Mesendoderm (in vitro differentiated cells): ENCODE data around the gene GFRA1.
A peak's percentile ranks its signal among the peaks of the same experiment; 100 is the strongest.

Experiments
- DNase-seq: peaks from one replicate; pipeline ENCODE4 v3.0.0; 2013
- H2AK5ac ChIP-seq: 2 replicates; pipeline ENCODE4 v1.6.1; 2013; ENCODE audit warnings: low read length, inconsistent platforms
- H2BK120ac ChIP-seq: 2 replicates; pipeline ENCODE4 v1.6.1; 2013; ENCODE audit warnings: low read depth, mild to moderate bottlenecking, low read length, moderate library complexity, mixed read lengths
- H2BK15ac ChIP-seq: replicated peaks from 2 replicates; pipeline ENCODE4 v1.6.1; 2013; ENCODE audit warnings: low read depth, mild to moderate bottlenecking, moderate library complexity
- H2BK5ac ChIP-seq: 2 replicates; pipeline ENCODE4 v1.6.1; 2013; ENCODE audit warnings: low read length, inconsistent platforms
- H3K18ac ChIP-seq: 2 replicates; pipeline ENCODE4 v1.6.1; 2013; ENCODE audit warnings: mild to moderate bottlenecking, low read length, mixed read lengths
- H3K23ac ChIP-seq: one replicate; pipeline ENCODE4 v1.6.1; 2013; ENCODE audit warnings: low read length
- H3K27ac ChIP-seq: 2 replicates; pipeline ENCODE4 v1.5.1; 2013; ENCODE audit warnings: low read depth, mild to moderate bottlenecking, inconsistent platforms, low read length, moderate library complexity
- H3K27me3 ChIP-seq: 2 replicates; pipeline ENCODE4 v1.6.1; 2013; ENCODE audit warnings: low read length, control low read depth, mild to moderate bottlenecking, inconsistent platforms; ENCODE audit not compliant: insufficient read depth, poor library complexity
- H3K36me3 ChIP-seq: 2 replicates; pipeline ENCODE4 v1.6.1; 2013; ENCODE audit warnings: low read length, inconsistent platforms; ENCODE audit not compliant: control insufficient read depth, insufficient read depth
- H3K4ac ChIP-seq: one replicate; pipeline ENCODE4 v1.6.1; 2013; ENCODE audit warnings: low read depth, mild to moderate bottlenecking, low read length, moderate library complexity
- H3K4me1 ChIP-seq: 2 replicates; pipeline ENCODE4 v1.6.1; 2013; ENCODE audit warnings: low read depth, low read length, inconsistent platforms; ENCODE audit not compliant: control insufficient read depth
- H3K4me2 ChIP-seq: 2 replicates; pipeline ENCODE4 v1.6.1; 2013; ENCODE audit warnings: low read length
- H3K4me3 ChIP-seq: 2 replicates; pipeline ENCODE4 v1.5.1; 2013; ENCODE audit warnings: mild to moderate bottlenecking, low read length
- H3K56ac ChIP-seq: one replicate; pipeline ENCODE4 v1.6.1; 2013; ENCODE audit warnings: low read length
- H3K79me1 ChIP-seq: 2 replicates; pipeline ENCODE4 v1.6.1; 2013; ENCODE audit warnings: low read length, inconsistent platforms
- H3K79me2 ChIP-seq: 2 replicates; pipeline ENCODE4 v1.6.1; 2013; ENCODE audit warnings: mild to moderate bottlenecking, low read length; ENCODE audit not compliant: control insufficient read depth, insufficient read depth
- H3K9ac ChIP-seq: 2 replicates; pipeline ENCODE4 v1.6.1; 2013; ENCODE audit warnings: low read length, inconsistent platforms
- H4K5ac ChIP-seq: one replicate; pipeline ENCODE4 v1.6.1; 2013; ENCODE audit warnings: low read length
- H4K8ac ChIP-seq: one replicate; pipeline ENCODE4 v1.6.1; 2013; ENCODE audit warnings: low read depth, mild to moderate bottlenecking, control low read depth, low read length, moderate library complexity
- WGBS: extraction: QIAGEN DNeasy Blood & Tissue Kit; methylation state at CpG from one replicate; pipeline ENCODE4 v1.1.7; 2013; ENCODE audit warnings: low lambda C conversion rate, missing lambda C conversion rate; ENCODE audit not compliant: insufficient coverage; ENCODE audit errors: extremely low coverage; 5-methylcytosine and 5-hydroxymethylcytosine counted together

The GFRA1 gene

GRCh38 chr10:116175231-116175630, 97.8 kb downstream of the GFRA1 start:
- Histone ChIP-seq H2AK5ac (no peak overlapping the region), H3K4me3 (no peak overlapping the region), H3K27ac (no peak overlapping the region), H4K8ac (no peak overlapping the region), H3K23ac (no peak overlapping the region), H4K5ac (no peak overlapping the region), H2BK15ac (no peak overlapping the region), H3K18ac (no peak overlapping the region), H2BK5ac (no peak overlapping the region), H3K4me1 (no peaks in the 10 kb centered on the region), H3K4me2 (no peak overlapping the region), H3K9ac (no peak overlapping the region), H3K56ac (no peak overlapping the region), H2BK120ac (no peak overlapping the region), H3K36me3 (no peaks in the 10 kb centered on the region), H3K79me2 (no peaks in the 10 kb centered on the region), H3K4ac (no peak overlapping the region), H3K27me3 (no peaks in the 10 kb centered on the region), H3K79me1 (no peaks in the 10 kb centered on the region)
- no CpG with 5 or more reads among the region's 8 CpGs for WGBS
- DNase-seq: no peak

GRCh38 chr10:116171505-116171904, 101.5 kb downstream of the GFRA1 start:
- Histone ChIP-seq H2BK5ac (no peak overlapping the region), H3K79me2 (no peaks in the 10 kb centered on the region), H3K4me1 (no peaks in the 10 kb centered on the region), H3K27me3 (no peaks in the 10 kb centered on the region), H3K27ac (no peak overlapping the region), H2BK15ac (no peak overlapping the region), H3K36me3 (no peaks in the 10 kb centered on the region), H2AK5ac (no peak overlapping the region), H3K9ac (no peak overlapping the region), H3K18ac (no peak overlapping the region), H3K23ac (no peak overlapping the region), H3K56ac (no peak overlapping the region), H3K79me1 (no peaks in the 10 kb centered on the region), H2BK120ac (no peak overlapping the region), H3K4me2 (no peak overlapping the region), H4K8ac (no peak overlapping the region), H3K4me3 (no peak overlapping the region), H3K4ac (no peak overlapping the region), H4K5ac (no peak overlapping the region)
- no peak for DNase-seq
- no CpG with 5 or more reads among the region's 4 CpGs for WGBS

GRCh38 chr10:116170815-116171250, 102.2 kb downstream of the GFRA1 start:
- Histone ChIP-seq H3K79me2 (no peaks in the 10 kb centered on the region), H3K9ac (no peak overlapping the region), H3K36me3 (no peaks in the 10 kb centered on the region), H2BK120ac (no peak overlapping the region), H3K27me3 (no peaks in the 10 kb centered on the region), H4K5ac (no peak overlapping the region), H4K8ac (no peak overlapping the region), H3K79me1 (no peaks in the 10 kb centered on the region), H3K4me2 (no peak overlapping the region), H3K4me1 (no peaks in the 10 kb centered on the region), H2BK5ac (no peak overlapping the region), H2AK5ac (no peak overlapping the region), H3K4ac (no peak overlapping the region), H3K56ac (no peak overlapping the region), H3K18ac (no peak overlapping the region), H2BK15ac (no peak overlapping the region), H3K27ac (no peak overlapping the region), H3K23ac (no peak overlapping the region), H3K4me3 (no peak overlapping the region)
- DNase-seq: peak; percentile 28
- no CpG with 5 or more reads among the region's 2 CpGs for WGBS

GRCh38 chr10:116169782-116170445, 103.1 kb downstream of the GFRA1 start:
- Histone ChIP-seq H4K5ac (no peak overlapping the region), H3K18ac (no peak overlapping the region), H3K4me1 (no peaks in the 10 kb centered on the region), H3K79me1 (no peaks in the 10 kb centered on the region), H3K56ac (no peak overlapping the region), H3K36me3 (no peaks in the 10 kb centered on the region), H3K27me3 (no peaks in the 10 kb centered on the region), H2AK5ac (no peak overlapping the region), H4K8ac (no peak overlapping the region), H3K9ac (no peak overlapping the region), H2BK5ac (no peak overlapping the region), H3K4me2 (no peak overlapping the region), H3K4me3 (no peak overlapping the region), H3K4ac (no peak overlapping the region), H2BK15ac (no peak overlapping the region), H2BK120ac (no peak overlapping the region), H3K79me2 (no peaks in the 10 kb centered on the region), H3K23ac (no peak overlapping the region), H3K27ac (no peak overlapping the region)
- no CpG with 5 or more reads among the region's 3 CpGs for WGBS
- no peak for DNase-seq

GRCh38 chr10:116168745-116169144, 104.3 kb downstream of the GFRA1 start:
- no peak overlapping the region for H3K9ac ChIP-seq
- no peak overlapping the region for H4K5ac ChIP-seq
- H3K23ac ChIP-seq: no peak overlapping the region
- H3K4me2 ChIP-seq: no peak overlapping the region
- no peak overlapping the region for H4K8ac ChIP-seq
- H3K4me3 ChIP-seq: no peak overlapping the region
- no peaks in the 10 kb centered on the region for H3K79me2 ChIP-seq
- H3K36me3 ChIP-seq: no peaks in the 10 kb centered on the region
- no peak overlapping the region for H3K56ac ChIP-seq
- DNase-seq: no peak
- no peaks in the 10 kb centered on the region for H3K27me3 ChIP-seq
- H3K27ac ChIP-seq: no peak overlapping the region
- H2BK5ac ChIP-seq: no peak overlapping the region
- H3K4ac ChIP-seq: no peak overlapping the region
- H3K18ac ChIP-seq: no peak overlapping the region
- no peaks in the 10 kb centered on the region for H3K79me1 ChIP-seq
- WGBS: no CpG with 5 or more reads among the region's 1 CpG
- H2BK120ac ChIP-seq: no peak overlapping the region
- H2AK5ac ChIP-seq: no peak overlapping the region
- H3K4me1 ChIP-seq: no peaks in the 10 kb centered on the region
- no peak overlapping the region for H2BK15ac ChIP-seq

- Histone ChIP-seq H2BK15ac (no peak overlapping the region), H3K36me3 (no peaks in the 10 kb centered on the region), H4K8ac (no peak overlapping the region), H2AK5ac (no peak overlapping the region), H3K79me1 (no peaks in the 10 kb centered on the region), H2BK120ac (no peak overlapping the region), H3K18ac (no peak overlapping the region), H3K4ac (no peak overlapping the region), H3K56ac (no peak overlapping the region), H3K9ac (no peak overlapping the region), H2BK5ac (no peak overlapping the region), H3K79me2 (no peaks in the 10 kb centered on the region), H3K4me2 (no peak overlapping the region), H3K4me1 (no peaks in the 10 kb centered on the region), H3K27me3 (no peaks in the 10 kb centered on the region), H3K23ac (no peak overlapping the region), H3K4me3 (no peak overlapping the region), H4K5ac (no peak overlapping the region), H3K27ac (no peak overlapping the region)
- no CpG with 5 or more reads among the region's 2 CpGs for WGBS
- DNase-seq: no peak
Measured at GRCh38 chr10:116168329-116168728, 104.7 kb downstream of the GFRA1 start.
